DMS79 (cell line): ENCODE data around the gene CHD8.
"Not testable (repeated sequence)": the region's sequence is repeated elsewhere in the genome, so short reads cannot be mapped to it uniquely, and the experiment has no call there.

ENCODE experiments used
- DNase-seq: peaks from one replicate; lab custom pipeline; 2025; lab: John Stamatoyannopoulos, UW

Gene CHD8, protein sequence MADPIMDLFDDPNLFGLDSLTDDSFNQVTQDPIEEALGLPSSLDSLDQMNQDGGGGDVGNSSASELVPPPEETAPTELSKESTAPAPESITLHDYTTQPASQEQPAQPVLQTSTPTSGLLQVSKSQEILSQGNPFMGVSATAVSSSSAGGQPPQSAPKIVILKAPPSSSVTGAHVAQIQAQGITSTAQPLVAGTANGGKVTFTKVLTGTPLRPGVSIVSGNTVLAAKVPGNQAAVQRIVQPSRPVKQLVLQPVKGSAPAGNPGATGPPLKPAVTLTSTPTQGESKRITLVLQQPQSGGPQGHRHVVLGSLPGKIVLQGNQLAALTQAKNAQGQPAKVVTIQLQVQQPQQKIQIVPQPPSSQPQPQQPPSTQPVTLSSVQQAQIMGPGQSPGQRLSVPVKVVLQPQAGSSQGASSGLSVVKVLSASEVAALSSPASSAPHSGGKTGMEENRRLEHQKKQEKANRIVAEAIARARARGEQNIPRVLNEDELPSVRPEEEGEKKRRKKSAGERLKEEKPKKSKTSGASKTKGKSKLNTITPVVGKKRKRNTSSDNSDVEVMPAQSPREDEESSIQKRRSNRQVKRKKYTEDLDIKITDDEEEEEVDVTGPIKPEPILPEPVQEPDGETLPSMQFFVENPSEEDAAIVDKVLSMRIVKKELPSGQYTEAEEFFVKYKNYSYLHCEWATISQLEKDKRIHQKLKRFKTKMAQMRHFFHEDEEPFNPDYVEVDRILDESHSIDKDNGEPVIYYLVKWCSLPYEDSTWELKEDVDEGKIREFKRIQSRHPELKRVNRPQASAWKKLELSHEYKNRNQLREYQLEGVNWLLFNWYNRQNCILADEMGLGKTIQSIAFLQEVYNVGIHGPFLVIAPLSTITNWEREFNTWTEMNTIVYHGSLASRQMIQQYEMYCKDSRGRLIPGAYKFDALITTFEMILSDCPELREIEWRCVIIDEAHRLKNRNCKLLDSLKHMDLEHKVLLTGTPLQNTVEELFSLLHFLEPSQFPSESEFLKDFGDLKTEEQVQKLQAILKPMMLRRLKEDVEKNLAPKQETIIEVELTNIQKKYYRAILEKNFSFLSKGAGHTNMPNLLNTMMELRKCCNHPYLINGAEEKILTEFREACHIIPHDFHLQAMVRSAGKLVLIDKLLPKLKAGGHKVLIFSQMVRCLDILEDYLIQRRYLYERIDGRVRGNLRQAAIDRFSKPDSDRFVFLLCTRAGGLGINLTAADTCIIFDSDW (N-terminal part only)

DNA sequence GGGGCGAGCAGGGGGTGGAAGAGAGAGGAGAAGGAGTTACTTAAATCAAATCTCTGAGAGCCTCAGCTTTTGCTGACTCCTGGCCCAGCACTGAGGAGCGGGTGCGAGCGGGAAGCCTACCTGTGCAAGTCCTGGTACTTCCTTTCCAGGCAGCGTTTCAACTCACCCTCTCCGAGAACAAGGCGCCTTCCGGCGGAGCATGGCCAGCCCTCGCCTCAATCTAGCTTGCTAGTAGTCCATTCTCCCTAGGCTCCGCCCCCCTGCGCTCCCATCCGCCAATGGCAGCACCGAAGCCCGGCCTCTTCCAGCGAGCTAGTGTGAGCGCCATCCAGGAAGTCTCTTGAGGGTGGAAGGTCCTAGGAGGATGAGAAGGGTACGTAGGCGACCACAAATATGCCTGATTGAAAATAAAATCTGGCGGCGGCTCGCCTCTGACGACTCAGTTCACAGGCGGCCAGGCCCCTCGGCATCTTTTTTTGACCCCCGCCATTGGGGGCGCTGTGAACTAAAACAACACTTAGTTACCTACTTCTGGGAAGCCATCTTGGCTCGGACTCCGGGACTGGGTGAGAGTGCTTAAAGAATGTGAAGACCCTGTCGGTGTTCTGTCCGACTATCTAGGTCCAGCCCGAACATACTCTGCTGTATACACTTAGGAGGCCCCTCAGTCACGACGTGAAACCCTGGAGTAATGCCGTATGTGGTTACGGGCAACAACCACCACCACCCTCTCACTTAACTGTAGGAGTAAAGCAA is at the start of gene CHD8:
CHD8 (minus strand) TSS at position 212 of the 756 bp plus-strand sequence. CDS start 24,480 bp downstream, outside the sequence.
- DNase-seq = peak; percentile 100

DNA sequence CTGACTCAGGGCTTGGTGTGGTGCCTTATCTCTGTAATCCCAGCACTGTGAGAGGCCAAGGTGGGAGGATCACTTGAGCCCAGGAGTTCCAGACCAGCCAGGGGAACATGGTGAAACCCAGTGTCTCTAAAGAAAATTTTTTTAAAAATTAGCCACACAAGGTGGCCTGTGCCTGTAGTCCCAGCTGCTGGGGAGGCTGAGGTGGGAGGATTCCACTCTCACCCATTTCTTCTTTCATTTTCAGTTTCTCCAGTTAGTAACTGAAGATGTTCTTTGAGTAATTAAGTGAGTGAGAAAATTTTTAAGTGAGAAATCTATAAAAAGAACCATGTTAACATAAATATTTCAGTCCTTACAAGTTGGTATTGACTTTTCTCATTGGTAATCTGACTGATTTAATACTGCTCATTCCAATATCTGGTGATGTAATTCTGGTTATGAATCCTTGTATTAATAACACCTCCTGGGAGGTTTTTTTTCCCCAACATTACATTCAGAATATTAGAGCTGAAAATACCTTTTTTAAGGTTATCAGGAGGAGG is 49.2 kb upstream of the CHD8 start:
- DNase-seq = no peak

DNA sequence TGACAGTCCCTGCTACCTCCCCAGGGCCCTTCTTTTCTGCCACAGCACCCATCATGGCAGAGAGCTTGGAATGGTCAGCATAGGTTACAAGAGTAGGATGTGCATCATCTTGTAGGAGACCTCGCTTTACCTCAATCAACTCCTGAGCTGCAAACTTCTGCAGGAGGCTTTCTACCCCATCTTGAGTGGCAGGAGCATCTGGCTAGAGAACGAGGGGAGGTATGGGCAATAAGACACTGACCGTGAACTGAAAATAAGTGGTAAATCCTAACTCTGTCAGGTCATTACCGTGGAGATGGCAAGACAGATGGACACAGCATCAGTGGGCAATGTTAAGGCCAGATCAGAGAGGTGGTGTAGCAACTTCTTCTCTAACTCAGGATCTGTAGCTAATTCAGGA is 47.5 kb upstream of the CHD8 start:
- no peak for DNase-seq

DNA sequence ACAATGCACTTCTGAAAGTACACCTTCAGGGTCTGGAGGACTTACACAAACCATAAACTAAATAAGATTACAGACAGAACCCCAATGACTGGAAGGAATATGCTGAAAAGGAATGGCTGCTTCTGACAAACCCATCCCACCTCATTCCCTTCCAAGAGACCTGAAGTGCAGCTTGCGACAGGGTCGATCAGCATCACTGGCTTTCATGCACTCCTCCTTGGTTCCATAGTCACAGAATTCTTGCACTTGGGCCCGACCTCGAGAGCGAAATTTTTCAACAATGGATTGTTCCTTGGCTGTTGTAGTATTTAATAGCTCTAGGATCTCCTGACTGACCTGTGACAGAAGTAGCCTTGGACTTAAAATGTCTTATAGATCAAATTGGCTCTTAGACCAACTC is 45.6 kb upstream of the CHD8 start:
- DNase-seq = no peak

DNA sequence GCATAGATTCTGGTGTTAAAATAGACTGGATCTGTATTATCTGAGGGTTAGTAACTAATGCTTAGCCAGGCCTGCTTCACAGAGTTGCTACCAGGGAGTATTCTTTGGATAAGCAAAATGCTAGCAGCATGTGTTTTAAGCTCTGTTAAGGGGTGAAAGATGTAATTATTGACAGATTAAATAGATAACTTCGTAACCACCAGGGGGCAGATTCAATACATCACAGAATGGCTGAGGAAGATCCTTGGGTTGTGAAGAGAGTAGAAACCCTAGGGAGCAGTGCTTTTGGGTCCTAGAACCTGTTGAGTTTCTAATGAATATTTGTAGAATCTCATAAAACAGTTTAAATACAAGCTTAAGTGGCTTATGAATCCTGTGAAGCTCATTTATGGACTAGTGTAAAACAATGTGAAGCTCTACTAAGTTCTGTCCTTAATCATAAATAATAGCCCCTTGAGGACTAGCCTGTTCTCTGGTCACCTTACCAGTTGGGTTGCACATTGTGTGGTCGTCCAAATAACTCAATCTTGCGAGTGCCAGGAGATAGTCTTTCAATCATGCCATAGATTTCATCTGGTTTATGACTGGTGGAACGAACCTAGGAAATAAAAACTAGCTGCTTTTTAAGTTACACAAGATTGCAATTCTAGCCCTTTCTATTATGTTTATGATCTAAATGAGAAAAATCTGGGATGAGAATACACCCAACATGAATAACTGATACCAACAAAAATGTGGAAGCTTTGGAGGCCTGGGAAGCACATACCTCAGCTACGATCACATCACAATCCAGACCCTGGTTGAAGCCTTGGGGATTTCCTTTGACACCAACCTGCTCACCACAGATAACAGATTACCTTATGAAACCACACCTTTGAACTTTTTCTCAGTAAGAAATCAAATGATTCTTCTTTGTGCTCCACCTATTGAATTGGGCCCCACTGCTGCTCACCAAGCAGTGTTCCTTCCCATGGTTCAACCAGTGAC is 42.9 kb upstream of the CHD8 start:
- no peak for DNase-seq

DNA sequence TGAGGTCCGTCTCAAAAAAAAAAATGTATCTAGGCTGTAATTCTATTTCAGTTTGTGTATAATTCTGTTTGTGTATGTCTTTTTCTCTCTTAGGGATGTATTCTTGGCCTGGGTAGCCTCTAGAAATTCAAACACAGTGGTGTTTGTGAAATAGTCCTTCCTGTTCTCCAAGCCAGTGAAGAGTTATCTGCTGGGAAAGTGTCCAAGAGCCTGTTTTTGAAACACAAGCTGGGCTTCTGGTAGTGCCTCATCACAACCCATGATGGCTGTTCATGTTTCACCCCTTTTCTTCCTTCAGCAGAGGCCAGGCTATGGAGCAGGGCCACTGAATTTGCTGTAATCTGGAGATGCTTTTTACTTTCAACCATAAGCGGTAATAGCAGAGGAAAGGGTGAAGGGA is 40.5 kb upstream of the CHD8 start:
- no peak for DNase-seq

DNA sequence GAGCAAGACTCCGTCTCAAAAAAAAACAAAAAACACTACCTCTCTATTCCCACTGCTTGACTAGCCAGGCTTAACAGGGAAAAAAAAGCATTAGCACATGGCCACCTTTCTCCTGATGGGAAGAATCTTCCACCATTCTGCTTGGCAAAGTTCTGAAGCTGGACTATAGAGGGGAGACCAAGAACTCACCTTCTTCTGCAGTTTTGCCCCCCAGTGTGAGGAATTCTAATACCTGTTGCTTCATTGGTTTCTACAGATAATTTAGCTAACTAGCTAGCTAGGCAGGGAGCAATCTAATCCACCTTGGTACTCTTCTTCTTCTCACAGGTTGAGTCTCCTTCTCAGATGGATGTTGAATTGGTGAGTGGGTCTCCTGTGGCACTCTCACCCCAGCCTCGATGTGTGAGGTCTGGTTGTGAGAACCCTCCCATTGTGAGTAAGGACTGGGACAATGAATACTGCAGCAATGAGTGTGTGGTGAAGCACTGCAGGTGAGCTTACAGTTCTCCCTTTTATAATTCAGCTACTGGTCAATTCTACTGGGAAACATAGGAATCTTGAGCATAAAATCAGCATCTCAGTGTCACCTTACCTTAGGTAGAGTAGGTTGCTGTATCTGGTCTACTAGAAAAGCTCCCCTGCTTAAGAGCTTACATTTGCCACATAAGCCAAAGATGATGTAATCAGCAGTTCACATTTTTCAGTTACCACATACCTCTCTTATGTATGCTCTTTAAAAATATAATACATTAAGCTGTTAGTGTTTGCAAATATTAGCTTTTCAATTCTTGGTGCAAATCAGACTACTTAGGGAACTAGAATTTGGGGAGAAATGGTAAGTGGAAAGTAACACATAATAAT is 39.2 kb upstream of the CHD8 start:
- no peak for DNase-seq

DNA sequence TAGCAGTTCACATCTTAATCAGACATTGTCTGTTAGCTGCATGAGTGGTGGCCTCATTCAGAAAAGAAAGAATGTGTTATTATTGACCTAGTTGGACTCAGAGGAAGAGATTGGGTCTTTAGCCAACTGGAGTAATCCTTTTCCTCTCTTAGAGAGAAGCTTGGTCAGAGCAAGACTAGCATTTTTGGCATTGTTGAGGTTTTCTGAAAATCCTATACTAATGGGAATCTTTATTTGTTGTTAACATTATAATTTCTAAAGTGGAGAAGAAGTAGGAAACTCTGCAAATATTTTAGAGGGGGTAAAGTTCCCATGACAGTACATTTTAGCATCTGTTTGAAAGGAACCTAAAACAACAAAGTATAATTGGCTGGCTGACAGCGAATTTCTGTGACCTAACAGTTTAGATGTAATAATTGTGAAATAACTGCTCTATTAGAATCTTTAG is 30.7 kb upstream of the CHD8 start:
- no peak for DNase-seq

DNA sequence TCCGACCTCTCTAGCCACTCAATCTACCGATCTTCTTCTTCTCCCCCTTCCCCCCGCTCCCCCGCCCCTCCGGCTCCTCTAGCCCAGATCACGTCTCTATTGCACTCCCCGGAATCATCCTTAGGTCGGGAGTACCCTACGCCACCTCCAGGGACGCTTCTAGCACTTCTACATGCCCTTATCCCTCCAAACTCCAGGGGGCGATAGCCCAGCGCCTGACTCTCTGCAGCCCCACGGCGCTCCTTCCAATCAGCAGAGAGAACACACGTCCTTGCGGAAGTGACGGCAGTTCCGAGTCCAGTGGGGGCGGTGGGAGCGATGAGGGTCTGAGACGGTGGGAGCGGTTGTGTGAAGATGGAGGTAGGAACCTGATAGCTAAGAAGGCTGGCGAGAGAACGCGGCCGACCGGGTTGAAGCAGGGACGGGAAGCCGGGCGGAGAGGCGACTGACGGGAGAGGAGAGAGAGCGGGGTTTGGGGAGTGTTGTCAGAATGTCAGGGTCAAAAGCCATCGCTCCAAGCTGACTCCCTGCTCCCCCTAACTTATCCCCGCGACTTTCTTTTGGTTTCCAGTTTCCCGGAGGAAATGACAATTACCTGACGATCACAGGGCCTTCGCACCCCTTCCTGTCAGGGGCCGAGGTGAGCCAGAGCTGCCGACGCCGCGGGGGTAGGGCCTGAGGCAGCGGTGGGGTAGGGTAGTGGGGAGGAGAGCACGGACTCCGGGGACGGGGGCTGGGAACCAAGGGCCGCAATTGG is 21.2 kb upstream of the CHD8 start, which contains the start of the genes RAB2B and TOX4:
RAB2B (minus strand) TSS at position 35 of the 757 bp plus-strand sequence. CDS start 87 bp downstream, outside the sequence.
TOX4 (plus strand) TSS at position 271 of the 757 bp plus-strand sequence; CDS start at position 355, 84 bp downstream.
- DNase-seq = peak; percentile 100

DNA sequence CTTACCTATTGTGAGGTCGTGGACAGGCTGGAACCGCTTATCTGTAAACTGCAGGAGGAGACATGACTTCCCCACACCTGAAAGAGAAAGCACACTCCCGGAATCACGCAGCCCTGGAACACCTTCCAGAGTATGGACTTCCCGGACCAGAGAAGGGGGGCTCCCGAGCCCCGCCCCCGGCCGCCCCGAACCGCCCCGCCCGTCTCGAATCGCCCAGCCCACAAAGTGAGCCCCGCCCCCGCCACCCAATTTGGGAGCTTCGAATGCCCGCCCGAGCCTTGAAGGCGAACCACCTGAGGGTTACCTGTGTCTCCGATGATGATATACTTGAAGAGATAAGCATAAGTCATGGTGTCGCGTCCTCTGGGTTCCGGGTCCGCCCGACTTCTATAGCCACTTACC is 20.6 kb upstream of the CHD8 start:
- no peak for DNase-seq

DNA sequence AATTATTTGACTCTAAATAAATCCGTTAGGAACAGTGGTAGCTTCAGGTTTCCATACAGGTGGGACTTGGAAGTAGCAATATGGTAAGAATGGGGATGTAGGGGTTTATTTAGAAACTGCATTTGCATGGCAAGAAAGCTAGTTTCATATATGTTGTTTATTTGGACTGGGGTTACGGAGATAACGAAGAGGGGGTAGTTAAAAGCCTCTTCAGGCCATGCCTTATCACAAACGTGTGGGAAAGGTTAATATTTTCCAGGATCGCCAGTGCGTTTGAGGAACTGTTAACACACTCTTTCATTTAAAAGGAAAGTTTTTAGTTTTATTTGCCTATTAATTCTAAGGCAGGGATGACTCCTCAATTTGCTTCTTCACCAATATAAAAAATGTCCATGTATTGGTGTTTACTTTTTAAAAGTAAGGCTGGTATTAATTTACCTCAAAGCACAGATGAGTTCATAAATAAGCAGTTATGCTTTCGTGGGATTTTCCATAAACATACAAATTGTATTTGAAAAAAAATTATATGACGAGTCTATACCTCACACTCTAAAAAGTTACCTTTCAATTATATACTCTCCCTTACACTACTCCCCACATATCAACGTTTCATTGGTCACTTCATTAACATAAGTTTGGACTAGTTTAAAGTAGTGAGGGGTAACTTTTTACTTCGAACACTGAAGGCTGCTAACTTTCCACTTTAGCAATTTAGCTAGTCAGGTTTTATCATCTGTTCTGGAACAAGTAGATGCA is 20.0 kb upstream of the CHD8 start:
- no peak for DNase-seq

DNA sequence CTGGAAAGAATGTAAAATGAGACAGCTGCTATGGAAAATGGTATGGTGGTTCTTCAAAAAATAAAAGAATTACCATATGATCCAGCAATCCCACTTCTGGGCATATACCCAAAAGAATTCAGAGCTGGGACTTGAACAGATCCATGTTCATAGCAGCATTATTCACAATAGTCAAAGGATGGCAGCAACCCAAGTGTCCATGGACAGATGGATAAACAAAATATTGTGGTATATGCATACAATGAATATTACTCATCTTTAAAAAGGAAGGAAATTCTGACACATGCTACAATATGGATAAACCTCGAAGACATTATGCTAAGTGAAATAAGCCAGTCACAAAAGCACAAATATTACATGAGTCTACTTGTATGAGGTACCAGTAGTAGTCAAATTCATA is 11.7 kb upstream of the CHD8 start:
- DNase-seq = no peak

DNA sequence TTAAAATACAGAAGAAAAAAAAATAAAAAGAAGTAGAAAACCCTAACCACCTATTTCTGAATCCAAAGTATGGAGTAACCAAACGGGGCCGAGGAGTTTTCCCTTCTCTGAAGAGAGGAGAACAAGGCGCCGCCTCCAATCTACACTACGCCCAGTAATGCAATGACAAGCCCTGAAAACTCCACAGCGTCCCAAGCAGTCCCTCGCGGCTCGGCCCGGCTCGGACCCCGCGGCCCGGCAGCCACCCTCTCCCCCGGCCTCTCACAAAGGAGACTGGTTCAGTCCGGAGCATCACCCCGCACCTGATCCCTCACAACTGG is 371 bp downstream of the CHD8 start:
- DNase-seq = no peak

DNA sequence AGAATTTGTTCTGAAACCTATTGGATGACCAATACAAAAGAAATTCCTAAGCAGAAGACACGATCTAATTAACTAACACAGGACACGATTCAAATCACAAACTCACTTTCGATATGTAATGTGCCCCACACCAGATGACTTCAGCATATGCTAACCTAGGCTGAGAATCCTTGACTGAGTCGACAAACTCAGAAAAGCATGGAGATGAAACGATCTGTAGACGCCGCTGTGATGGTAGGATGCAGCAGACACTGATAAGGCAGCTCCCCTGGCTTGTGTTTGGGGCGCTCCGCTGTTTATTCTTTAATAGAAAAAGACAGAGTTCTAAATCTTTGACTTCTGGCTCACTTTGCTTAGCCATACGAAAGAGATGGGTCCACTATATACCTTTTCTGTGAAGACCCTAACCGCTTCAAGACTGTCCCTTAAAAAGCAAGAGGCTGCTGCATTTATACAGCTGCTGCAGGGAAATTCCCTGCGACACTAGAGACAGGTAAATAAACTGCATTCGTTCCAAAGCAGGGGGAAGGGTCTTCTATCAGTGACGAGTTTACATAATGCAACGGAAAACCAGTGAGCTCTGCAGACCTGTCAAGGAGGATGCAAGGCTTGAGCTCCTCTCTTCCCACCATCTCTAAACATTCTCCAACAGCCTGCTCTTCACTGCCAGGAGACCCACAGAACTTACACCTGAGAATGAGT is 929 bp downstream of the CHD8 start:
- DNase-seq = no peak

DNA sequence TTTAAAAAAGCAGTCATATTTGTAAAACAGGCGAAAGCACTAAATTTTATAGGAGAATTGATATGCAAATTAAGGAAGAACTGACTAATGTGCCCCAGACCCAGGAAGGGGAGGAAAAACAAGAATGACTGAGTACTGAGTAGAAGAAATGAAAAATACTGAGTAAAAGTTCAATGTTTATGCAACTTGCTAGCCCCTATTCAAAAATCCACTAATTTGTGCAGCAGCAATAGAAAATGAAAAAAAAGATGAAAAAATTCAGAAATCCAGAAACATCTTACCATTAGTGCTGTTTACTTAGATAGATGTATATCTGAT is 6.1 kb downstream of the CHD8 start:
- no peak for DNase-seq

DNA sequence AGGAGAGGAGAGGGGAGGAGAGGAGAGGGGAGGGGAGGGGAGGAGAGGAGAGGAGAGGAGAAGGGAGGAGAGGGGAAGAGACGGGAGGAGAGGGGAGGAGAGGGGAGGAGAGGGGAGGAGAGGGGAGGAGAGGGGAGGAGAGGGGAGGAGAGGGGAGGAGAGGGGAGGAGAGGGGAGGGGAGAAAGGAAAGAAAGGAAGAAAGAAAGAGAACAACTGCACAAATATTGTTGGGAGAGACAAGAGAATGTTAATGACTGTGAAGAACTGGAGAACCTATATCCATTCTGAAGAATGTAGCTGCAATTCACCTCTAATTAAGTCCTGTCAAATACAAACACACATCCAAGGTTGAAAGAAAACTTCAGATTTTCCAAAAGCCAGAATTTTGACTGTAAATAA is 13.3 kb downstream of the CHD8 start:
- not testable (repeated sequence) for DNase-seq

DNA sequence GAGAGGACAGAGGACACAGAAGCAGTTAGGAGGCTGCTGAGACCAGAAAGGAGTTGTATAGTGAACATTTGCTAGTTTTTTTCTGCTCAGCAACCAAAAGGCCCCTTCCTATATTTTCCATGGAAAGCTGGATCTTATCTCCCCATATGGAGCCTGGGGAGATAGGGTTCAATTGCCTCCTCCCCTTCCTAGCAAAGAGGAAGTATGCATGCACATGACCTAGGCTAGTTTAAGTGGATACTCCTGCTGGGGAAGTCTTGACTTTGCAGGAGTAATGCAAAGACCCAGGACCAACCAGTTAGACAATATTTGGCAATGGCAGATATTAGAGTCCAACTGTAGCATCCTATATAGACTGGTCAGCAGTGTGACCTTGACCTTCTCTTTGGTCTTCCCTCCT is 15.1 kb downstream of the CHD8 start:
- no peak for DNase-seq
